K562 (cell line): Measurements from ENCODE around the gene TCTN3. TPM values are rescaled to one million over a fixed set of nuclear protein-coding genes. Genes with fewer than 3 reads are reported as not detected.
A peak's percentile ranks its signal among the peaks of the same experiment; 100 is the strongest.

Source experiments
- CCNT2 ChIP-seq: IDR thresholded peaks from 2 replicates; pipeline ENCODE4 v1.6.1; 2011; ENCODE audit warnings: borderline replicate concordance, low read depth, mild to moderate bottlenecking, moderate library complexity, mixed read lengths, low read length; ENCODE audit not compliant: insufficient read length; ENCODE audit errors: extremely low read depth
- EHMT2 ChIP-seq: fragments of 450-650 bp; IDR thresholded peaks from 2 replicates; pipeline ENCODE4 v1.6.1; 2018; ENCODE audit warnings: antibody characterized with exemption
- ESRRA ChIP-seq: fragments of 450-650 bp; IDR thresholded peaks from 2 replicates; pipeline ENCODE4 v1.6.1; 2014; ENCODE audit warnings: low read depth, mild to moderate bottlenecking, moderate library complexity, borderline replicate concordance
- ETV6 ChIP-seq, 3 experiments: fragments of 150-350 bp in 1 of 3; sonication (generic) in 1 of 3; formaldehyde crosslinking in 1 of 3; IDR thresholded peaks; 2 replicates each; pipeline versions ENCODE4 v1.6.1 to v1.8.0; 2014 to 2022; ENCODE audit warnings: borderline replicate concordance in 2 of 3, low read depth in 2 of 3, antibody characterized with exemption in 1 of 3, low read length in 1 of 3, mild to moderate bottlenecking in 1 of 3, missing genetic modification reagents in 1 of 3
- FOXA1 ChIP-seq: fragments of 450-650 bp; IDR thresholded peaks from 2 replicates; pipeline ENCODE4 v1.6.1; 2016; ENCODE audit warnings: mild to moderate bottlenecking, borderline replicate concordance
- HNRNPUL1 ChIP-seq: fragments of 200-400 bp; formaldehyde crosslinking; IDR thresholded peaks from 2 replicates; pipeline ENCODE4 v1.6.1; 2017; ENCODE audit warnings: low read length
- KDM4B ChIP-seq, 2 experiments: fragments of 450-650 bp in 1 of 2; sonication (generic) in 1 of 2; IDR thresholded peaks; 2 replicates each; pipeline ENCODE4 v1.6.1; 2016 to 2017; ENCODE audit warnings: borderline replicate concordance in 2 of 2, antibody characterized with exemption in 1 of 2, low read depth in 1 of 2, mild to moderate bottlenecking in 1 of 2
- KLF13 ChIP-seq: fragments of 450-650 bp; IDR thresholded peaks from 2 replicates; pipeline ENCODE4 v1.6.1; 2016; ENCODE audit warnings: missing genetic modification characterization, low read depth, mild to moderate bottlenecking, missing compliant biosample characterization, moderate library complexity, borderline replicate concordance
- MBD1 ChIP-seq: fragments of 250-450 bp; sonication (Bioruptor Pico); IDR thresholded peaks from 2 replicates; pipeline ENCODE4 v1.8.0; 2022; ENCODE audit warnings: inconsistent platforms
- NBN ChIP-seq: fragments of 450-650 bp; IDR thresholded peaks from 2 replicates; pipeline ENCODE4 v1.6.1; 2016; ENCODE audit warnings: low read depth, mild to moderate bottlenecking
- PHF20 ChIP-seq: fragments of 450-650 bp; IDR thresholded peaks from 2 replicates; pipeline ENCODE4 v1.6.1; 2018; ENCODE audit not compliant: partially characterized antibody
- POLR2G ChIP-seq: fragments of 200-400 bp; formaldehyde crosslinking; IDR thresholded peaks from 2 replicates; pipeline ENCODE4 v1.6.1; 2017; ENCODE audit warnings: low read depth, mild to moderate bottlenecking, antibody characterized with exemption, low read length, moderate library complexity
- POU5F1 ChIP-seq: fragments of 150-350 bp; IDR thresholded peaks from 2 replicates; pipeline ENCODE4 v1.6.1; 2014; ENCODE audit warnings: borderline replicate concordance, low read length, low read depth, mild to moderate bottlenecking; ENCODE audit not compliant: partially characterized antibody
- PPARD ChIP-seq: fragments of 250-450 bp; sonication (Bioruptor Pico); IDR thresholded peaks from 2 replicates; pipeline ENCODE4 v1.8.0; 2022; ENCODE audit warnings: inconsistent platforms, mild to moderate bottlenecking, moderate library complexity
- RAD21 ChIP-seq, 2 experiments: fragments of 250-450 bp in 1 of 2; fragments of 450-650 bp in 1 of 2; sonication (Bioruptor Pico) in 1 of 2; formaldehyde crosslinking in 1 of 2; IDR thresholded peaks in 1 of 2; conservative IDR thresholded peaks in 1 of 2; 2 replicates each; pipeline versions ENCODE4 v1.4.0 to v1.8.0; 2020 to 2022; ENCODE audit warnings: mild to moderate bottlenecking in 2 of 2, moderate library complexity in 1 of 2
- SREBF1 ChIP-seq: fragments of 150-350 bp; IDR thresholded peaks from 2 replicates; pipeline ENCODE4 v1.6.1; 2014; ENCODE audit warnings: antibody characterized with exemption, low read depth, low read length, borderline replicate concordance
- STAT5B ChIP-seq: fragments of 250-450 bp; sonication (Bioruptor Pico); IDR thresholded peaks from 2 replicates; pipeline ENCODE4 v1.8.0; 2021; ENCODE audit warnings: mild to moderate bottlenecking, inconsistent platforms
- THAP7 ChIP-seq: fragments of 250-450 bp; sonication (Bioruptor Pico); IDR thresholded peaks from 2 replicates; pipeline ENCODE4 v1.5.0; 2021
- TRIM24 ChIP-seq, 2 experiments: fragments of 450-650 bp; IDR thresholded peaks; 2 replicates each; pipeline ENCODE4 v1.6.1; 2016
- ZBTB33 ChIP-seq: sonication (generic); formaldehyde crosslinking; IDR thresholded peaks from 2 replicates; pipeline ENCODE4 v1.8.1; 2023; ENCODE audit warnings: mild to moderate bottlenecking, missing genetic modification reagents
- ZNF232 ChIP-seq: sonication (generic); formaldehyde crosslinking; IDR thresholded peaks from 2 replicates; pipeline ENCODE4 v1.8.0; 2022; ENCODE audit warnings: mild to moderate bottlenecking, missing genetic modification reagents
- ZNF347 ChIP-seq: fragments of 450-650 bp; formaldehyde crosslinking; IDR thresholded peaks from 2 replicates; pipeline ENCODE4 v1.4.0; 2020; ENCODE audit warnings: low read depth, mild to moderate bottlenecking, moderate library complexity
- ZNF707 ChIP-seq: fragments of 250-450 bp; sonication (Bioruptor Pico); conservative IDR thresholded peaks from 2 replicates; pipeline ENCODE4 v1.8.0; 2022; ENCODE audit warnings: inconsistent platforms, mild to moderate bottlenecking, moderate library complexity
- polyA plus RNA-seq, 8 experiments: library from polyadenylated mRNA; depleted of rRNA in 4 of 8; stranded (reverse) in 5 of 8; unstranded in 3 of 8; fragments of >200 nt; fragmentation: Nextera tagmentation in 2 of 8; fragmentation: Illumina TruSeq in 1 of 8; extraction: Ambion mirVana in 2 of 8; extraction: Trizol in 1 of 8; gene quantifications; 2 replicates each; pipeline versions ENCODE4 v1.2.1 to v1.2.3, GENCODE V29; 2011 to 2014; ENCODE audit warnings: inconsistent platforms in 1 of 8, missing spikeins in 1 of 8
- total RNA-seq, 7 experiments: library from RNA; depleted of rRNA in 6 of 7; stranded (reverse); fragments of >200 nt in 6 of 7; fragmentation: Illumina TruSeq in 2 of 7; extraction: Trizol in 2 of 7; gene quantifications; 2 replicates each; pipeline versions ENCODE4 v1.2.1 to v1.2.3, GENCODE V29; 2011 to 2021; ENCODE audit warnings: low replicate concordance in 1 of 7

TCTN3 gene
- total and polyA plus RNA-seq, 9 of the 15 experiments (the other 6 are each of a cell fraction or from before 2014, with no cell fraction given): 10.4 to 25.8 (median 16.3) TPM

GRCh38 chr10:95693668-95694534 lies at the start of gene TCTN3 (continued):
- TF ChIP-seq THAP7 (CRISPR knock-in tag): no peak
- no peak for TF ChIP-seq ZBTB33
- TF ChIP-seq POLR2G: peak; percentile 78
- no peak for TF ChIP-seq CCNT2
- no peak for TF ChIP-seq HNRNPUL1
- no peak for TF ChIP-seq ZNF707 (CRISPR knock-in tag)
- TF ChIP-seq ZNF347 (CRISPR knock-in tag): no peak
- no peak for TF ChIP-seq PPARD (CRISPR knock-in tag)
- no peak for TF ChIP-seq KDM4B (IDR thresholded peaks at IDR 0.05; ENCODE audit: borderline replicate concordance in 2 of 2, low read depth in 1 of 2)
- TF ChIP-seq ETV6 (IDR thresholded peaks at IDR 0.05; ENCODE audit: borderline replicate concordance in 1 of 2, low read depth in 2 of 2, low read length in 1 of 2): no peak
- no peak for TF ChIP-seq ETV6 (CRISPR knock-in tag; IDR thresholded peaks at IDR 0.05; ENCODE audit: borderline replicate concordance)
- TF ChIP-seq ESRRA: peak; percentile 79; the same call in 1 of the 2 replicates
- no peak for TF ChIP-seq NBN
- TF ChIP-seq STAT5B (CRISPR knock-in tag): no peak
- no peak for TF ChIP-seq FOXA1
- TF ChIP-seq MBD1 (CRISPR knock-in tag): no peak
- TF ChIP-seq ZNF232 (CRISPR knock-in tag): no peak
- peak; percentile 82 for TF ChIP-seq PHF20
- TF ChIP-seq RAD21 (CRISPR knock-in tag; conservative IDR thresholded peaks at IDR 0.05 in 1 of 2, IDR thresholded peaks at IDR 0.05 in 1 of 2): peak; percentile 97 to 99
- no peak for TF ChIP-seq SREBF1
- 0 out of 2 replicates have a peak, but pooled peaks have one; percentile 46 for TF ChIP-seq KLF13
- no peak for TF ChIP-seq POU5F1
- TF ChIP-seq EHMT2: no peak
- TF ChIP-seq TRIM24 (IDR thresholded peaks at IDR 0.05): no peak
